Measurements from ENCODE around the gene SEMA5A.

The SEMA5A gene

DNA sequence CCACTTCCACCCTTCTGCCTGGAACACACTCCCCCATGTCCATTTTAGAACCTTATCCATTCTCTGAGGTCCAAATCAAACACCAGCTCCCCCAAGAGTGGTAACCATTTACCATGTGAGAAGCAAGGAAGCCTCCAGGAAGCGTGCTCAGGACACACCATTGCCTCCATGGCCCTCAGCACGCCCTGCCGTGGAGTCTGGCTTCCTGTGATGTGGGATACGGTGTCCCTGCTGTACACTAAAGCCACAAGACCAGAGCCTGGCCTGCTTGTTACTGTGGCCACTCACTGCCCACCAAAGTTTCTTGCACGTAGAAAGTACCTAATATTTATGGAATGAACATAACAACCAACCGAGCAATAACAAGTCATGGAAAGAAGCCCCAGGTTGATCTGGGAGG, 151.7 kb downstream of the SEMA5A start:
- DNase-seq = no peak

DNA sequence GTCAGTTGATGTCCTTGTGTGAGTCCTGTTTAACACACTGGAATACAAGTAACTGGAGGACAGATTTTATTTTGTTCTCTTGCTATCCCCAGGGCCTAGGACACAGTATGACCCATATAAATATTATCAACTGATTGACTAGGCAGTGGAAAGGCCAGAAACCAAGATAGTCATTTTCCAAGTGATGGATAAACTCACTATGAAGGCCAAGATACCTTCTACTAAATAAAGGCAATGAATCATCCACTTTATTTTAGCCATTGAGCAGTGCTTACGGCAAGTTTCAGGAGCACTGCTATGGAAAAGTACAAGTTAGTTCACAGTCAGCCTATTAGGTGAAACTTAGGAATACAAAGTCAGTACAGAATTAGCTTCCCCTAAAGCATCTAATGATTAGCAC, 153.2 kb downstream of the SEMA5A start:
- DNase-seq = no peak

DNA sequence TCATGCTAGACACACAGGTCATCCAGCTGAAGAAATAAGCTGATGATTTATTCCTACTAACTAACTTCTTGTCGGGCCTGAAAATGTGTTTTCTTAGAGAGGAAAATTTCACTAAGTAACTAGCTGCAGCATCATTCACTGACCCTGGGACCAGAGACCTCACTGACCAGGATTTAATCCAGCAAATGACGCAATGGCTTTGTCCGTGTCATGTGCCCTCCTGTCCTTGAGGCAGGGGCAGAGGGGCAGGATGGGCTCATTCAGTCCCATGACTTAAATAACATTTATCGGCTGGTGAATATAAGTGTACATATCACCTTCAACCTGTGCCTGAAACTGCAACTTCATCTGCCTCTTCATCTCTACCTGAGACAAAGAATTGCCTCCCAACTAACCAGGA, 154.8 kb downstream of the SEMA5A start:
- no peak for DNase-seq

DNA sequence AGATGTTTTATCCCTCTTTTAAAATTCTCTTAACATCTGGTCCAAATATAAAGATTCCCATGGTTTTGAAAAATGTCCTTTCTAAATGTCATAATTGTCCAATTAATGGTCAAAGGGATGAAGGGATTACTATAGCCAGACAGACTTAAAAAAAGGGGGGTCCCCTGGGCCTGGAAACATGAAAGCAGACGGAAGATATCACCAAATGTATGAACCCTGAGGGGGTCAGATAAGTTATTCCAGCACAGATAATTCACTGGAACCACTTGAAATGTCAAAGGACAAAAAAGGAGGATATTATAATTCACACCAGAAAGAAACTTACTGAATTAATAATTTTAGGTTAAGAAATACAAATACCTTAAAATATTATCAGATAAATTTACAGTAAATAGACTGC, 155.8 kb downstream of the SEMA5A start:
- DNase-seq = no peak

DNA sequence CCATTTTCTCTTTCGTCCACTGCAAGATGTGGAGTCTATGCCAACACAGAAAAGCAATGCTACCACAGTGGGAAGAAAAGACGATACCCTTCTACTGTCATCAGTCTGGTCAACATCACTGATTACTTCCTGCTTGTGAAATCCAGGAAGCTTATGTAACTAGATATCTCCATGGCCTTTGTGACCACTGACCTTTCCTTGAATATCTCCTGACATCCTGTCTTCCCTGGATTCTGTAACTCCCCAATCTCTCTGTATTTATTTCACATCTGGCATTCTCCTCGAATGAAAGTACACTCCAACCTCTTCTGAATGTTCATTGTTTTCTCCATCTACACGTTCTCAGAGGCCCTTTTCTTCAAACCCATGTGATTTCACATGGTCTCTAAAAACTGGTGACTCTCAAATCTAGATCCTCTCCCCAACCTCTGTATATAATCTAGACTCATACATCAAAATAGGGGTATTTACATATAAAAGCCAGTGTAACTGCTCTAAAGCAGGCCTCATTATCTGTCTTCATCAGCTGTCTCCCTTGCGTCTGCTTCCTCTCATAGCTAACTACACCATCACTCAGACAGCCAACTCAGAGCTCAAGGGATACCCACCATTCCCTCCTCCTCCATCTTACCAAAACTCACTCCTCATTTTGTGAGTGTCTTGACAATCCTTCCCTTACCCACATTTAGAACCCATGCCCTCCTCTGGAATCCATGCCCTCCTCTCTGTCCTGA, 156.8 kb downstream of the SEMA5A start:
- DNase-seq = no peak

DNA sequence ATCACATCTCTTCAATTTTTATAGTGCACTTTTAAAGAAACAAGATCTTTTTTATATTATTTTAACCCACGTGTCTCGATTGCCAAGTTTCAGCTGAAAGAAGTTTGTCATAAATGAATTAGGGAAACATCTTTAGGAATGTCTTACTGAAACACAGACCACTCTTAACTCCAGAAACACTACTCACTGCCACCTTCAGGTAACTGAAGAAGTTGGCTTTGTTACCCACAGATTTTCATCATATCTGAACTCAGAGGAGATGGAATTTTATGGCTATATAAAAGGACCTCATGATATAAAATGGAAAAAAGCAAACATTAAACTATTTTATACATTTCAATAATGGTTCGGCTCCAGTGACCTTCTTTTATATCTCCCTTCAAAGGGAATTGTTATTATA, 158.0 kb downstream of the SEMA5A start:
- no peak for DNase-seq

DNA sequence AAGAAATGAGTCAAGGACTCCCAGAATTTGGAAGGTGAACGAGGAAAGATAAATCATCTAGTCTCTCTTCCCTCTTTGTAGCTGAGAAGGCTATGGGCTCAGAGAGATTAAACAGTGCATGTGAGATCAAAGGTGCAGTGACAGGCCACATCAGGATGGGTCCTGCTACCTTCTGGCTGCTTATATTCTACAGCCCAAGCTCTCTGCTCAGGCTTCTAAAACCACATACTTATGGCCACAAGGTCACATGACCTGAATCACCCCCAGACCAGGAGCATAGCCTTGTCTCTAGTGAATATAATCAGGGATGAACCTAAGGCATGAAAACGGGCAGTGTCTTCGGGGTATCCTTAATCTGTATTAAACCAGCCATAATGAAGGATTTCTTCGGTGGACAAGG, 158.9 kb downstream of the SEMA5A start:
- no peak for DNase-seq

DNA sequence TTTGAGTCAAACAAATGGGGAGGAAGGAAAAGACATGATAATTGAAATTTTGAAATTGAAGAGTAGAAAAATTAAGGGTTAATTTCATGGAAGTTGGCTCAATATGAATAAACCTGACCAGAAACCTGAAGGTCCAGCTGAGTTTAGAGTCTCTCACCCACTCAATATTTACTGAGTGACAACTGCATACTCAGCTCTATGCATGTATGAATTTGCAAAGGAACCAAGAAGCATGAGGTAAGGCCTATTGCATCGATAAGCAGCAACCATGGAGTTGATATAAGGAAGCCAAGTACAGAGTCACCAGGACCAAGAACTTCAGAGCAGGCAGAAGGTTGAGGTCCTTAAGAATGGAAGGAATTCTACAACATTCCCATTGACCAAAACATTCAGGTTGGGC, 163.4 kb downstream of the SEMA5A start:
- no peak for DNase-seq

DNA sequence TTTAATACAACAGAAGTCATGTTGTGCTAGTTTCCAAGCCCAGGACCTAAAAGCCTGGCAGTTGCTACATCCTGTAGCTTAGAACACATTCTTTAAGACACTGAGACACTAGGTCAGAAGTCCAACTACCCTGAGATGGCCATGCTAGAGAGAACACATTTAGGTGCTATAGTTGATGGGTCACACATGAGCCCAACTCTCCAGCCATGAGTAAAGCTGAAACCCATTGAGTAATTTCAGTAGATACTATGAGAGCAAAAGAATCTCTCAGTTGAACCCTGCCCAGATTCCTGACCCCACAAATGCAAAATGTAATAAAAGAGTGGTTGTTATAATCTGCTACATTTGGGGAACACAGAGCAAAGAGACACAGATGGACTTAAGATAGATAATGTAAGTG, 164.4 kb downstream of the SEMA5A start:
- DNase-seq = no peak

DNA sequence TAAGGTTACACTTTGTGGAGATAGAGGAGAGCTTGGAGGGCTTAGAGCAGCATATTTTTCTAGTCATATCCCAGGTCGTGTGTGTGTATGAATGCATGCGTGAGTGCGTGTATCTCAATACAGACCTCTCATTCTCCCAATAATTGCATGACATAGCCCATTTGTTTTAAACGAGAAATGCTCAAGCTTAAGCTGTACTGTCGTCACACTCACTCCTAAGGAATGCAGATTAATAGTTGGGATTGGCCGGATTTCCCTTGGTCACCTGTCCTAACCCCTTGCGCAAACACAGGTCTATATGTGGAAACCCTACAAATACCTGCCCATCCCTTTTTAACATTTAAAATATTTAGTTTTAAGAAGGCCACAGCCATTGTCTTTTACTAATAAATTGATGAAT, 165.8 kb downstream of the SEMA5A start:
- no peak for DNase-seq

DNA sequence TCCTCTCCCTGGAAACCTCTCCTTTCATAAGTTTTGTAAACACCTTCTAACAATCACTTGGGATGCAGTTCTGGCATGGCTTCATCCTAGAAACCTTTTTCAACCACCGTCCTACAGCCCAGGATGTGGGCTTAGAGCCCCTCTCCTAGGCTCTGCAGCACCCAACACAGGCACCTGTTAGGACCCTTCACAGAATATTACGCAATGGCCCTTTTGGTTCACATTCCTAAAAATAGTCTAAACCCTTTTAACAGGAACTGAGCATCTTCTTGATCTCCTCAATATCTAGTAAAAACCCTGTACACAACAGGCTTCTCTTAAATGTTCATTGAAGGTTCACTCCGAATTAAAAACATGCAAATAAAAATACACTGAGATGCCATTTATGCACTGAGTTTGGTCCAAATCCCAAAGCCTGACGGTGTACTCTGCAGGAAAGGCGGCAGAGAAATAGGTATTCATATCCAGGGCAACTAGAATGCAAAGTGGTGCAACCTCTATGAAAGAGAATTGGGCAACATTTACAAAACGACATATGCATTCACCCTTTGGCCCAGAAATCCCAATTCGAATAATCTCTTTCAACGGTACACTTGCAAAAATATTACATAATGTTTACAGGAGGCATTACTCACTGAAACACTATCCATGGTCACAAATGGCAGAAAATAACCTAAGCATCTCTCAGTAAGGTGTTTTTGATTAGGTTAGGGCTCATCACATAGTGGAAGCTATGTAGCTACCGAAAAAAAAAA, 169.3 kb downstream of the SEMA5A start:
- no peak for DNase-seq

DNA sequence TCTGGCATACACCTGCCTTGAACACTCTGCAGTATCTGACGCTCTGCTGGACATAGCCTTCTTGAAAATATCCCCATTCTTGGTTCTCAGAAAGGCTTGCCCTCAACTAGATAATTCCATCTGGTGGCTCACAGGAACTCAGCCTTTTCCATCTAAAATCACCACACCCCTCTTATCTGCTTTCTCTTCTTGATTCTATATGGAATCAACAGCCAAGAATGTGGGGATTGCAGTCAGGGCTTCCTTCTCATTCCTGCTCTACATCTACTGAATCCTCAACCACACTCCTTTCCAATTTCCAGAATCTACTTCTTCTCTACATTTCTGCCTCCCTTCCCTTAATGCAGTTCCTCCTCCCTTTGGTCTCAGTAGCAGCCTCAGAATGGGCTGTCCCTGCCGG, 170.1 kb downstream of the SEMA5A start:
- DNase-seq = no peak

DNA sequence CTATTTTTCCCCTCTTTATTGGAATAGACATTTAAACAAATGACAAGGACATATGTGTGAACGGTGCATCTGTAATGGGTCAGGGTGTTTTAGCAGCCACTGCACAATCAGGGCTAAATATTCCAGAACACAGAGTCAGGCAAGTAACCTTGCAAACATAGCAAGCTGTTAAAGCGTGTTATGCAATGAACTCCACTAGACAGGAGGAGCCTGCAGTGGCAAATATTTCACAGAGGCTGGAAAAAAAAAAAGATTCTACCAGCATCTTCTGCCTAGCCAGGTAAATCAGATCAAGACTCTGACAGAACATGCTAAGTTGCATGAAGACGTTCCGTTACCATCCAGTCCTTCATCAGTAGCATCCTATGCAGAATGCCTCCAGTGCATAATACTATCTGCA, 171.8 kb downstream of the SEMA5A start:
- no peak for DNase-seq

DNA sequence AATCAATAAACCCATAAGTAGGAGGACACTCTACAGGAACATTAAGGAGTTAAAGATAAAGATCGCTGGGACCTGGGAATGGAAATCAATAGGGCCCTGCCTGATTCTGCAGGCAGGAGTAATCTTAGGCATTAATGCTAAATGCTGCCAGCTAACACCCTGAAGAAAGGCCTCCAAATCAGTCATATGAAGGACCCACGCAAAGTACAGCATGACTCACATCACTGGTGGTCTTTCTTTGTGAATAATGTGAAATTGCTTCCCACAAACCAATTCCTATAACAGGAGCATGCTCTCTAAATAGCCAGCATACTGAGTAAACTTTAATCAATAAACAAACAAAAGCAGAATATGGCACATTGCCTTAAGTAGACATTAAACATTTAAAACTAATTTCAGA, 172.3 kb downstream of the SEMA5A start:
- DNase-seq = no peak

DNA sequence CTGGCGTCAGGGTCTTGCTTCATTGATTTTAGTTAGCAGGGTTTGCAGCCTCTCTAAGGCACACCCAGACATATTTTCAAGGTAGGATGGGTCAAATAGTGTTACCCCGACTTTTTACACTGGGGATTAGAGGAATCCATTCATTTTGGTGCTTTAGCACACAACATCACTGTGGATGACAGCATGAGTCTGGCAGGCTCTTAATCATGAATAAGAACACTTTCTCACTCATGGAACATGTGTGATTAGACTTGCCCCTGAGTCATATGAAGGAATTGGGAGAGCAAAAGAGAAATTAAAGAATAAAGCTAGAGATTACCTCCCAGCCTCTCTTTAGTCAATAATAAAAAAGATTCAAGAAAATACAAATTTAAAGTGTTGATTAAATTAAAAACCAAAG, 175.6 kb downstream of the SEMA5A start:
- no peak for DNase-seq

DNA sequence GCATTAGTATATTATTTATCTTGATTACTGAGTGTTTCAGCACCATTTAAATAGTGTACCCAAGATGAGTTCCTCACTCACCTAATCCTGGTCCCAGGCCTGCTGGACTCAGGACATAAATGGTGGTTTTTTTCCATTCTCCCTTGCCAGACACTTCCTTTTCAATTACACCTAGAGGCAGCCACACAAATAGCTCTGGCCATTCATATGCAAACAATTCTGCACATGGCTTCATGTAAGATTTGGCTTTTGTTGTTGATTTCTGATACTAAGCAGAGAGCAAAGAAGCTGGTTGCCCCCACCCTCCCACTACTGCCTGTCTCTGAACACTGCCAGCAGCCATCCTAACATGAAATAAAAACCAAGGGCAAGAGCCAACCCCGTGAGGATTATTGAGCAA, 180.4 kb downstream of the SEMA5A start:
- no peak for DNase-seq

DNA sequence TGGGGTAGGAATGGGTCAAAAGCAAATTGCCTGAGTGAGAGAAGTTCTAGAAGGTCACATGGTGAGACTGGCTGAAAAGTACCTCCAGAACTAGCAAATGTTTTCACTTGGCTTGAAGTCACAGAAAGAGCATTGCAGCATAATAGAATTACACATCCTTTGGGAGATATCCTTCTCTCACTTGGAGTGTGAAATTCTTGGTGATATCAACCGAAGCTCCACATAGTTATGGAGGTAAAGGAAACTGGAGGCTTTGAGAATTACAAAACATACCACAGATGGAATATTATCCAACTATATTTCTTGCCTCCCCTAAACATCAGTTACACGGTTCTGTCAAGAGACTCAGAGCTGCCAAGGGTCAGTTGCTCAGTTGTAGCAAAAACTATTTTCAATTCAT, 182.4 kb downstream of the SEMA5A start:
- no peak for DNase-seq

DNA sequence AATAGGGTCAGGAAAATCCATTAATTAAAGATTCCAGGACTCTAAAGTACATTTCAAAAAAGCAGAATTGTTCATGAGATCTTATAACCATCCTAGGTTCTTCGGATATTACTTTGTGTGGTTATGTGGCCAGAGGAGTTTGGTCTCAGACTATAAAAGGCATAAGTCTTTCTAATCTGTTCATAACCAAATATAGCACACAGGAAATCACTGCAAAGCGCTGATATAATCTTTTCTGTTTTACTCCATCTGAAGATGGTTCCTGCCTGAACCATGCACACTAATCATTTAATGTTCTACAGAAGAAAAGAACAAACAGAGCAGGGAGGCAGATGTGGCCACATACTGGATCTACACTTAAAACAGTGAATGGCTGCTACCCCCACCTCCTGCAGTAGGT, 182.8 kb downstream of the SEMA5A start:
- DNase-seq = no peak

DNA sequence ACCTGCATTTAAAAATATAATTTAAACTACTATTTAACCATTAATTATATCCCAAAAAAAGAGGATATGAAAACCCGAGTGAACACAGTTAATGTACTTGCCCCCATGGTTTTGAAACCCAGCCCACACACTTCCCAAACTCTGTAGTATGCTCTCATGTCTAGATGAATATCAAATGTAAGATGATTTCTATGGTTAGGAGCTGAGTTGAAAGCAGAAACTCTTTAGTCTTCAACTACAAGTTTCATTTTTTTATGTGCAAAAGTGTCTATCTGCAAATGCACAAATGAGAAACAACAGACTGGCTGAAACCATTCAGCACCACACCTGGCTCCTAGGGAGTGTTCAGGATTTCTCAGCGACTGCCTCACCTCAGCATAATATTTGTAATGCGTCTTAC, 183.3 kb downstream of the SEMA5A start:
- DNase-seq = no peak

DNA sequence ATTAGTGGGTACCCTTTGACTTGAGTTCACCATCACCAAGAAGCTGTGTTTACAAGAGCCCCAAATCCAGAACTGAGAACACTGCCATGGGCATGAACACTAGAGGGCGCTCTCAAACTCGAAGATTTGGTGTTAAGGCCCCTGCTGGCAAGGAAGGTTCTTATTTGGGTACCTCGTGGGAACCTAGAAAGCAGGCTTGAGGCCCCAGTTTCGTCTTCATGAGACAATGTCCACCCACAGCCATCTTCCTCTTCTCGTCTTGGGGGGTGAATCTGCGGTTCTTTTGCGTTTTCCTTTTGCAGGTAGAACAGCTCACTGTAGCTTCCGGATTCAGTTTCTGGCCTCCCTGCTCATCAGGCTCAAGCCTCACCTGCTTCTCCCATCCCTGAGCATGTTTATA, 184.0 kb downstream of the SEMA5A start:
- peak; percentile 59 for DNase-seq

DNA sequence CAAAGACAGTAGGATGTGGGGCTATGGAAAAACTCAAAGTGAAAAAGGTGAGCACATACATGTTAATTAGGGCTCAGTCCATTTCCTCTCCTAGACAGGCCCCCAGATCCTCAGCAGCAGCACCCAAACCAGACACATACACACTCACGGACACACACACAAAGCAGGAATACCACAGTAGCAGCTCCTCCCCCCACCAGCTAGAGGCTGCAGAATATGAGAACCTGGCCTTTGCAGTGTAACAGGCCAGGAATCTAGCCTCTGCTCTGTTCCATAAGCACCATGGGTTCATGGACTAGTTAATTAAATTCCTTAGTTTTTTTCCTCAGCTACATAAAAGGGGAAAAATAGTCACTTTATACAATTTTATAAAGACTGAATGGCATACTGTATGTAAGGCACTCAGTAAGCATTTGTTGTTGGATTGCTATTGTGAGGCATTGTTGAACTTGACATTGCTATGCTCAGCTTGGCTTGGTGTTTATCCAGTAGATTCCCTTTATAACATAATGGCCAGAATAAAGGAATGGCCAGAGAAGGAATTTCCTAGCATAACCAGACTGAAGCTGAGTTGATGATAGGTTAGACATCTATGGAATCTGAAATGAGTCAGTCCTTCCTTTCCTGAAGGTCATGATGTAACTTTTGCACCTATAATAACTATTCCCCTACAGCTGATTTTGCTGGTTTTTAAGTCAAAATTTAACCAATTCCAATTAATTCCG, 186.8 kb downstream of the SEMA5A start:
- no peak for DNase-seq

DNA sequence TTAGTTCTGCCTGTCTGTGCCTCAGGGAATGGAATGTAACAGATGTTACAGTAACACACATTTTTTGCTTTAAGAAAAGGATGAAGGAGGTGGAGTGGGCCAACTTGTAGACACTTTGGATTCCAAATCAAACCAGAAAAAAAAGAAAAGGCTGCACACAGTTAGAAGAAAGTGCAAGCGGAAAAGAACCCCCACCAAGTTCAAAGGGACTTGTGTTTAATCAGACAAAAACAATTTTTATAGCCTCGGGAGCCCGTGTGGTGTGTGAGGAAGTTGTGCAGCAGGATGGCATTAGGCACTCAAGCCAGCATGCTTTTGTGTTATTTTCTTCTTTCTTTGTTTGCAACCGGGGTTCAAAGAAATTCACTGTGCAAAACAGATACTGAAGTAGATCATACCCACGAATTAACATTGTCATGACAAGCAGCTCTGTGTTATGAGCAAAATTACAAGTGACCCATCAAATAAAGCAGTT, 189.5 kb downstream of the SEMA5A start:
- DNase-seq = no peak

DNA sequence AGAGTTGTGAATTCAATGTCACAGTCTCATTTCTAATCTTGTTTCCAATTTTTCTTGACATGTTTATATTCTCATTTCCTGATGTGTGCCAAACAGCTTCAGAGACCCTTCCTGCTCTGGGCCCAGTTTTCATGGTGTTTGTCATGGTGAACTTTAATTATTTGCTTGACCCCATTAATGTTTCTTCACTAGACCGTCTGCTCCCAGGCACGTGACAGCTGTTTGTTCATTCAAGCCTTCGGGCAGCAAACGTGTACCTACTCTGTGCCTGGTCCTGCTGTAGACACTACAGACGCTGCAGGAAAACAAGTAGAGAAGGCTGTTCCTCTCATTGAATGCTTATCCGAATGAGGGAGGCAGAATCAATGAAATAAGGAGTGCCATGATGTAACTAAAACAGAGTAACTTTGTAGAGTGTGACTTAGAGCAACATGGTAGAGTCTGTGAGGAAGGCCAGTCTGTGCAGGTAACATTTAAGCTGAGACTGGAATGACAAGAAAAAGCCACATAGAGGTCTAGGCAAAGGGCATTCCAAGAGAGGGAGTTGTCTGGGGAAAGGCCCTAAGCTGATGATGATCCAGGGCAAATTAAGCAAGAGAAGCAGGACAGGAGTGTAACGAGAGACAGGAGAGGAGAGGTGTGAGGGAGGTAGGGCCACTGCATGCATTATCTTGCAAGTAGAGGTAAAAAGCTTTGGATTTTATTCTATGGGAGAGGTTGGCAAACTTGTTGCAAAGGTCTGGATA, 191.4 kb downstream of the SEMA5A start:
- no peak for DNase-seq
